HEK293 (cell line): ENCODE measurements around the gene VASN.

Source experiments
- CTCF ChIA-PET: fragments of 350-600 bp; formaldehyde crosslinking; extraction: SDS; loops from one replicate; lab custom pipeline; 2021; ENCODE audit warnings: antibody characterized with exemption; lab: Yijun Ruan, JAX
- POLR2A ChIA-PET: fragments of 300-600 bp; formaldehyde crosslinking; extraction: SDS; loops from one replicate; lab custom pipeline; 2020; ENCODE audit warnings: antibody characterized with exemption, inconsistent platforms; lab: Yijun Ruan, JAX
- H3K27ac ChIP-seq: fragments of 200-500 bp; sonication (Bioruptor generic); 2 replicates; pipeline ENCODE4 v1.5.1; 2014; ENCODE audit warnings: low read depth, low read length, control low read depth, inconsistent platforms; ENCODE audit errors: extremely low read depth
- H3K36me3 ChIP-seq, 2 experiments: fragments of 200-500 bp in 1 of 2; sonication (Bioruptor generic) in 1 of 2; 1 replicate in 1 of 2; 2 replicates in 1 of 2; pipeline ENCODE4 v1.5.1; 2014 to 2017; ENCODE audit warnings: inconsistent platforms in 2 of 2, low read length in 2 of 2; ENCODE audit not compliant: control insufficient read depth in 2 of 2, insufficient read depth in 1 of 2
- H3K4me1 ChIP-seq: fragments of 200-500 bp; sonication (Bioruptor generic); 2 replicates; pipeline ENCODE4 v1.5.1; 2014; ENCODE audit warnings: mild to moderate bottlenecking, low read length, inconsistent platforms; ENCODE audit not compliant: control insufficient read depth, insufficient read depth
- H3K4me3 ChIP-seq: 2 replicates; pipeline ENCODE4 v1.5.1; 2011; ENCODE audit warnings: low read depth, mild to moderate bottlenecking, control low read depth, low read length, moderate library complexity
- H3K9me3 ChIP-seq: fragments of 200-500 bp; sonication (Bioruptor generic); 2 replicates; pipeline ENCODE4 v1.5.1; 2014; ENCODE audit warnings: low read depth, low read length, inconsistent platforms; ENCODE audit not compliant: control insufficient read depth, insufficient read depth
- KLF7 ChIP-seq: fragments of 450-650 bp; formaldehyde crosslinking; IDR thresholded peaks from 2 replicates; pipeline ENCODE4 v1.5.1; 2016; ENCODE audit warnings: missing biosample characterization, missing genetic modification characterization, borderline replicate concordance
- KLF8 ChIP-seq: fragments of 450-650 bp; formaldehyde crosslinking; IDR thresholded peaks from 2 replicates; pipeline ENCODE4 v1.5.1; 2016; ENCODE audit warnings: missing biosample characterization, missing genetic modification characterization
- PRDM4 ChIP-seq: fragments of 450-650 bp; formaldehyde crosslinking; IDR thresholded peaks from 2 replicates; pipeline ENCODE4 v1.5.1; 2017; ENCODE audit warnings: missing biosample characterization, missing genetic modification characterization
- SP2 ChIP-seq: fragments of 450-650 bp; formaldehyde crosslinking; IDR thresholded peaks from 2 replicates; pipeline ENCODE4 v1.5.1; 2016; ENCODE audit warnings: missing biosample characterization, missing genetic modification characterization
- ZBTB48 ChIP-seq: fragments of 450-650 bp; formaldehyde crosslinking; IDR thresholded peaks from 2 replicates; pipeline ENCODE4 v1.5.1; 2016; ENCODE audit warnings: missing biosample characterization, missing genetic modification characterization
- ZEB2 ChIP-seq: fragments of 450-650 bp; formaldehyde crosslinking; IDR thresholded peaks from 2 replicates; pipeline ENCODE4 v1.5.1; 2016; ENCODE audit warnings: missing biosample characterization, missing genetic modification characterization
- ZFP41 ChIP-seq: fragments of 450-650 bp; formaldehyde crosslinking; IDR thresholded peaks from 2 replicates; pipeline ENCODE4 v1.5.1; 2016; ENCODE audit warnings: missing biosample characterization, missing genetic modification characterization, borderline replicate concordance
- ZNF114 ChIP-seq: fragments of 450-650 bp; formaldehyde crosslinking; IDR thresholded peaks from 2 replicates; pipeline ENCODE4 v1.5.0; 2017; ENCODE audit warnings: missing biosample characterization, missing genetic modification characterization
- ZNF155 ChIP-seq: fragments of 450-650 bp; formaldehyde crosslinking; IDR thresholded peaks from 2 replicates; pipeline ENCODE4 v1.5.1; 2016; ENCODE audit warnings: missing biosample characterization, missing genetic modification characterization
- ZNF202 ChIP-seq: fragments of 450-650 bp; formaldehyde crosslinking; IDR thresholded peaks from 2 replicates; pipeline ENCODE4 v1.5.1; 2016; ENCODE audit warnings: missing biosample characterization, missing genetic modification characterization, borderline replicate concordance
- ZNF311 ChIP-seq: fragments of 450-650 bp; formaldehyde crosslinking; IDR thresholded peaks from 2 replicates; pipeline ENCODE4 v1.5.1; 2017; ENCODE audit warnings: missing biosample characterization, missing genetic modification characterization, borderline replicate concordance
- ZNF423 ChIP-seq: fragments of 450-650 bp; formaldehyde crosslinking; IDR thresholded peaks from 2 replicates; pipeline ENCODE4 v1.5.1; 2016; ENCODE audit warnings: missing biosample characterization, missing genetic modification characterization
- ZNF518A ChIP-seq: fragments of 450-650 bp; formaldehyde crosslinking; conservative IDR thresholded peaks from 2 replicates; pipeline ENCODE4 v1.5.1; 2016; ENCODE audit warnings: low read depth, missing biosample characterization, missing genetic modification characterization
- ZNF660 ChIP-seq: fragments of 450-650 bp; IDR thresholded peaks from 2 replicates; pipeline ENCODE4 v1.5.1; 2018; ENCODE audit warnings: missing biosample characterization, mild to moderate bottlenecking, missing genetic modification characterization
- ZNF677 ChIP-seq: fragments of 450-650 bp; IDR thresholded peaks from 2 replicates; pipeline ENCODE4 v1.5.0; 2018; ENCODE audit warnings: missing biosample characterization, mild to moderate bottlenecking, missing genetic modification characterization, moderate library complexity
- ZSCAN16 ChIP-seq: fragments of 450-650 bp; formaldehyde crosslinking; IDR thresholded peaks from 2 replicates; pipeline ENCODE4 v1.5.1; 2016; ENCODE audit warnings: missing biosample characterization, missing genetic modification characterization
- TF ChIP-seq, protein P1 (sequence below): fragments of 450-650 bp; formaldehyde crosslinking; IDR thresholded peaks from 2 replicates; pipeline ENCODE4 v1.5.1; 2016; ENCODE audit warnings: missing biosample characterization, missing genetic modification characterization
- TF ChIP-seq, protein P2 (sequence below): fragments of 450-650 bp; formaldehyde crosslinking; IDR thresholded peaks from 2 replicates; pipeline ENCODE4 v1.5.1; 2017; ENCODE audit warnings: missing biosample characterization, missing genetic modification characterization
- TF ChIP-seq, protein P3 (sequence below): fragments of 450-650 bp; formaldehyde crosslinking; IDR thresholded peaks from 2 replicates; pipeline ENCODE4 v1.5.1; 2016; ENCODE audit warnings: missing biosample characterization, missing genetic modification characterization

Gene VASN

DNA sequence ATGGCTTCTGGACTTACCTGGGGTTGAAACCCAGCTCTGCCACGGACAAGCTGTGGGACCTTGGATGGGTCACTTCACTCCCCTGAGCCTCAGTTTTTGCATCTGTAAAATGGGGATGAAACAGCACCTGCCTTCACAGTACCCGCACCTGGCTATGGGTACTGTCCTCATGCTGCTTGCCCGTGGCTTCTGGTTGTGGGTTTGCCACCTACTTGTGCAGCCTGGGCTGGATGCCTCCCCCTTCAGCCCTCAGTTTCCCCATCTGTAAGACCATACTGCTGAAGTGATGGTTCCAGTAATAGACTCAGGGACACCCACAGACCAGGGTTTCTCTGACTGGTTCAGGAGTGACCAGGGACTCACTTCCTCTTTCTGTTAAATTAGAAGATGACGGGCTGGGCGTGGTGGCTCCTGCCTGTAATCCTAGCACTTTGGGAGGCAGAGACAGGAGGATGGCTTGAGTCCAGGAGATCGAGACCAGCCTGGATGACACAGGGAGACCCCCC, 46.3 kb upstream of the VASN start (continued):
- TF ChIP-seq, protein P1, sequence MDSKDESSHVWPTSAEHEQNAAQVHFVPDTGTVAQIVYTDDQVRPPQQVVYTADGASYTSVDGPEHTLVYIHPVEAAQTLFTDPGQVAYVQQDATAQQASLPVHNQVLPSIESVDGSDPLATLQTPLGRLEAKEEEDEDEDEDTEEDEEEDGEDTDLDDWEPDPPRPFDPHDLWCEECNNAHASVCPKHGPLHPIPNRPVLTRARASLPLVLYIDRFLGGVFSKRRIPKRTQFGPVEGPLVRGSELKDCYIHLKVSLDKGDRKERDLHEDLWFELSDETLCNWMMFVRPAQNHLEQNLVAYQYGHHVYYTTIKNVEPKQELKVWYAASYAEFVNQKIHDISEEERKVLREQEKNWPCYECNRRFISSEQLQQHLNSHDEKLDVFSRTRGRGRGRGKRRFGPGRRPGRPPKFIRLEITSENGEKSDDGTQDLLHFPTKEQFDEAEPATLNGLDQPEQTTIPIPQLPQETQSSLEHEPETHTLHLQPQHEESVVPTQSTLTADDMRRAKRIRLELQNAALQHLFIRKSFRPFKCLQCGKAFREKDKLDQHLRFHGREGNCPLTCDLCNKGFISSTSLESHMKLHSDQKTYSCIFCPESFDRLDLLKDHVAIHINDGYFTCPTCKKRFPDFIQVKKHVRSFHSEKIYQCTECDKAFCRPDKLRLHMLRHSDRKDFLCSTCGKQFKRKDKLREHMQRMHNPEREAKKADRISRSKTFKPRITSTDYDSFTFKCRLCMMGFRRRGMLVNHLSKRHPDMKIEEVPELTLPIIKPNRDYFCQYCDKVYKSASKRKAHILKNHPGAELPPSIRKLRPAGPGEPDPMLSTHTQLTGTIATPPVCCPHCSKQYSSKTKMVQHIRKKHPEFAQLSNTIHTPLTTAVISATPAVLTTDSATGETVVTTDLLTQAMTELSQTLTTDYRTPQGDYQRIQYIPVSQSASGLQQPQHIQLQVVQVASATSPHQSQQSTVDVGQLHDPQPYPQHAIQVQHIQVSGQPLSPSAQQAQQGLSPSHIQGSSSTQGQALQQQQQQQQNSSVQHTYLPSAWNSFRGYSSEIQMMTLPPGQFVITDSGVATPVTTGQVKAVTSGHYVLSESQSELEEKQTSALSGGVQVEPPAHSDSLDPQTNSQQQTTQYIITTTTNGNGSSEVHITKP = no peak

DNA sequence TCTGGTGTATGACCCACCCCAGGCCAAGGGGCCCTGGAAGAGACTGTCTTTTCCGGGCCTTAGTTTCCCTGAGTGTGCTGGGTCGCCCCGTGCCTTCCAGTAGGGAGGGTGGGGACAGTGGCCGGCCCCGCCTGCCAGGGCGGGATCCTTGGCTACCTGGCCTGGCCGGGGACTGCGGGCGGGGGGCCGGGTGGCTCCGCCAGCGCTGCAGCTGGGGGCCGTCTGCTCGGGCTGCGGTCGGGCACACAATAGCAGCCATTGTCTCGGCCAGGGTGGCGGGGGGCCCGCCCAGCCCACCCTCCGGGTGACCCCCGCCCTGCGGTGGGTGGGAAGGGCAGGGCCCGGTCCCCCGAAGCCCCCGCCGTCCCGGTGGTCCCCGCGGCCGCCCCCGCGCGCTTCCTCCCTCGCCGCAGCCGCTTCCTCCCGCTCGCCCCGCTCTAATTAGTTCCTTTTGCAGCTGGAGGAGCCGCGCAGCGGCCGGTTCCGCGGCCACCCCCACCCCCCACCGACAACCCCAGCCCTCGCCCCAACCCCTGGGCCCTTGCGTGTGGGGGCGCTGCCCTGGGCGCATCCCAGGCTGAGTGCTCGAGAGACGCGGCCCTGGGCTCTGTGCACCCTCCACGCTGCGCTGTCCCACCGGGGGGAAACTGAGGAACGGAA, 44.1 kb upstream of the VASN start:
- CTCF ChIA-PET = interaction anchor here (0.6 to 2.1 kb wide), 6 partner anchors 15 to 159 kb away, joined by 3 to 6 read pairs (median 4); no protein-coding TSS in a partner anchor
- POLR2A ChIA-PET = no interaction called here
- Histone ChIP-seq H3K4me1 (no peaks in the 10 kb centered on the region), H3K4me3 (no peak overlapping the region), H3K27ac (no peak overlapping the region), H3K36me3 (peaks cover 0 to 5% of the 10 kb centered on the region in 2 experiments; a peak in 1 of 3 replicates), H3K9me3 (no peaks in the 10 kb centered on the region)
- TF ChIP-seq ZNF114 (tag by site-specific recombination) = no peak
- TF ChIP-seq ZNF311 (tag by site-specific recombination) = no peak
- TF ChIP-seq ZNF660 (tag by site-specific recombination) = no peak
- TF ChIP-seq ZBTB48 = no peak
- TF ChIP-seq, protein P2, sequence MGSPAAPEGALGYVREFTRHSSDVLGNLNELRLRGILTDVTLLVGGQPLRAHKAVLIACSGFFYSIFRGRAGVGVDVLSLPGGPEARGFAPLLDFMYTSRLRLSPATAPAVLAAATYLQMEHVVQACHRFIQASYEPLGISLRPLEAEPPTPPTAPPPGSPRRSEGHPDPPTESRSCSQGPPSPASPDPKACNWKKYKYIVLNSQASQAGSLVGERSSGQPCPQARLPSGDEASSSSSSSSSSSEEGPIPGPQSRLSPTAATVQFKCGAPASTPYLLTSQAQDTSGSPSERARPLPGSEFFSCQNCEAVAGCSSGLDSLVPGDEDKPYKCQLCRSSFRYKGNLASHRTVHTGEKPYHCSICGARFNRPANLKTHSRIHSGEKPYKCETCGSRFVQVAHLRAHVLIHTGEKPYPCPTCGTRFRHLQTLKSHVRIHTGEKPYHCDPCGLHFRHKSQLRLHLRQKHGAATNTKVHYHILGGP (tag by site-specific recombination) = no peak
- no peak for TF ChIP-seq ZNF155
- TF ChIP-seq, protein P3, sequence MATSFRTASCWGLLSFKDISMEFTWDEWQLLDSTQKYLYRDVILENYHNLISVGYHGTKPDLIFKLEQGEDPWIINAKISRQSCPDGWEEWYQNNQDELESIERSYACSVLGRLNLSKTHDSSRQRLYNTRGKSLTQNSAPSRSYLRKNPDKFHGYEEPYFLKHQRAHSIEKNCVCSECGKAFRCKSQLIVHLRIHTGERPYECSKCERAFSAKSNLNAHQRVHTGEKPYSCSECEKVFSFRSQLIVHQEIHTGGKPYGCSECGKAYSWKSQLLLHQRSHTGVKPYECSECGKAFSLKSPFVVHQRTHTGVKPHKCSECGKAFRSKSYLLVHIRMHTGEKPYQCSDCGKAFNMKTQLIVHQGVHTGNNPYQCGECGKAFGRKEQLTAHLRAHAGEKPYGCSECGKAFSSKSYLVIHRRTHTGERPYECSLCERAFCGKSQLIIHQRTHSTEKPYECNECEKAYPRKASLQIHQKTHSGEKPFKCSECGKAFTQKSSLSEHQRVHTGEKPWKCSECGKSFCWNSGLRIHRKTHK (tag by site-specific recombination) = no peak
- TF ChIP-seq PRDM4 = no peak
- TF ChIP-seq ZNF677 = no peak
- no peak for TF ChIP-seq ZNF518A (tag by site-specific recombination)
- TF ChIP-seq ZNF202 (tag by site-specific recombination) = no peak
- TF ChIP-seq SP2 = no peak
- no peak for TF ChIP-seq ZEB2
- no peak for TF ChIP-seq KLF8 (tag by site-specific recombination)
- TF ChIP-seq ZNF423 = no peak
- TF ChIP-seq ZSCAN16 (tag by site-specific recombination) = no peak
- TF ChIP-seq KLF7 (tag by site-specific recombination) = no peak
- no peak for TF ChIP-seq ZFP41 (tag by site-specific recombination)
